HG03457 (cell line): ENCODE measurements around the gene SPP2.

ENCODE experiments used
- ATAC-seq: cut with Tn5 transposase; IDR thresholded peaks from one replicate; pipeline ENCODE4 v1.9.1; 2021; ENCODE audit warnings: moderate number of reproducible peaks; ENCODE audit not compliant: unreplicated experiment

Gene SPP2, protein sequence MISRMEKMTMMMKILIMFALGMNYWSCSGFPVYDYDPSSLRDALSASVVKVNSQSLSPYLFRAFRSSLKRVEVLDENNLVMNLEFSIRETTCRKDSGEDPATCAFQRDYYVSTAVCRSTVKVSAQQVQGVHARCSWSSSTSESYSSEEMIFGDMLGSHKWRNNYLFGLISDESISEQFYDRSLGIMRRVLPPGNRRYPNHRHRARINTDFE

GRCh38 chr2:234050455-234051135, at the start of gene SPP2:
SPP2 (plus strand) TSS chr2:234050702; CDS start chr2:234050787, 85 bp downstream.
- no peak for ATAC-seq

- no peak for ATAC-seq
These were observed 48.9 kb upstream of the SPP2 start for GRCh38 chr2:234001380-234002160.

- ATAC-seq: no peak
These were observed 48.2 kb upstream of the SPP2 start for GRCh38 chr2:234002281-234002680.

DNA sequence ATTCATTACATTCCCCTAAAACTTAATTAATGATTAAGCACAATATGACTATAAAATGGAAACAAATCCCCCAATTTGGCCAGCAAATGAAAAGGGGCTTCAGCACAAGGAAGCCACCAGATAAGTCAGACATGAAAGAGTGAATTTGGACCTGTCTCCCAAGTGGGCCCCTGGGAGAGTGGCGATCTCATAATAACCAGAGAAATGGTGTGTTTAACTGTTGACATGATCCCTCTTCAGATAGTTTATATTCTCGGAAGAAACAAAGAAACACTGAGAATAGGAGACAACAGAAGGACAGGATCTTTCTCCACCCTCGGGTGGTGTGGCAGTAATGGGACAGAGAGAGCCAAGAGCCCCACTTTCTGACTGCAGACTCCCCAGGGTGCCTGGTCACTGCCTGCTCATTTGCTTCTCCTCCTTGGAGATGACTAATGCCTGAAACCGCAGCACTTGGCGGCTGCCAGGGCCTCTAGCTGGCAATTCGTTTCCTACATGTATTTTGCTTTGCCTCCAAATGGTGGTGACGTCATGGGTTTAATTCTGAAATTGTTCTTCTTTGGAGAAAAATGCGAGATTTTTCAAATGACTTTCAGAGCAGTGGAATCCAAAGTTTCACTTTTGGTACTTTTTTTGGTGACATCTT, 46.4 kb upstream of the SPP2 start:
- ATAC-seq: no peak

- no peak for ATAC-seq
These were observed 45.4 kb upstream of the SPP2 start for GRCh38 chr2:234005126-234005525.

GRCh38 chr2:234006501-234006900, 44.0 kb upstream of the SPP2 start:
- ATAC-seq: no peak

- no peak for ATAC-seq
These were observed 36.1 kb upstream of the SPP2 start for GRCh38 chr2:234014427-234014826.

- no peak for ATAC-seq
These were observed 34.6 kb upstream of the SPP2 start for GRCh38 chr2:234015861-234016260.

DNA sequence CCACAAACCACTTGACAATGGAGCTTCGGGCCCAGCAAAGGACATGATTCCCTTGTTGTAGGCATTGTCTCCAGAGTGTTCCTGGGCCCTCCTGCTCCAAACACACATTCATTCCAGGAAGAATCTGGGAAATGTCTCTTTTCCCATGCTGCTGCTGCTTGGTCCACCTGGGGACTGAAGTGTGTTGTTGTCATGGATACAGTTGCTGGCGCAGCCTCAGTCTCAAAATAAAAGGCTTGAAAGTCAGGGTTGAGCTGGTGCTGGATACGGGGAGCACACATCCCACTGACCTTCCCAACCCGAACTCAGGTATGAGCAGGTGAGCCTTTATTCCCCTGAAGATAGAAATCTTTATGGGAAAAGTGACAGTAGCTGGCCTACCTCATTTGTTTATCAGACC, 30.6 kb upstream of the SPP2 start:
- no peak for ATAC-seq

GRCh38 chr2:234020332-234020731, 30.2 kb upstream of the SPP2 start:
- ATAC-seq: no peak

GRCh38 chr2:234022424-234022823, 28.1 kb upstream of the SPP2 start:
- ATAC-seq: no peak

- no peak for ATAC-seq
These were observed 26.2 kb upstream of the SPP2 start for GRCh38 chr2:234024304-234024703.

DNA sequence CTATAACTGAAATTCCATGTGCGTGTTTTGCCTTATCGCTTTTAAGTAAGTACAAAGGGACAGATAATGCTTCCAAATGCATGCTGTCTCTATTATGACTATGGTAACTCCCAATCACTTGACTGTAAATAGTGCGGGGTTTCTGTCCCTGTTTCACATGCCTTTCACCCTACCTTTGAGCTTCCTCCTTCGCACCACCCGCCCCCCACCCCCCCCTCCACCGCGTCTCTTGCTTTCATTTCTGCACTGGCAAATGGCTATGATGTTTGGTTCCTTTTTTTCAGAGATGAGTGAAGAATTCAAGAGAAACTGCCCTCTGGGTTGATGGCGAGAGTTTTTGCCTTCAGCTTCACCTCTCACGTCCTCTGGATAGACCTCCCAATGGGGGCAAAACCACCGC, 25.0 kb upstream of the SPP2 start:
- ATAC-seq: no peak

GRCh38 chr2:234025891-234026401, 24.6 kb upstream of the SPP2 start:
- ATAC-seq: no peak

DNA sequence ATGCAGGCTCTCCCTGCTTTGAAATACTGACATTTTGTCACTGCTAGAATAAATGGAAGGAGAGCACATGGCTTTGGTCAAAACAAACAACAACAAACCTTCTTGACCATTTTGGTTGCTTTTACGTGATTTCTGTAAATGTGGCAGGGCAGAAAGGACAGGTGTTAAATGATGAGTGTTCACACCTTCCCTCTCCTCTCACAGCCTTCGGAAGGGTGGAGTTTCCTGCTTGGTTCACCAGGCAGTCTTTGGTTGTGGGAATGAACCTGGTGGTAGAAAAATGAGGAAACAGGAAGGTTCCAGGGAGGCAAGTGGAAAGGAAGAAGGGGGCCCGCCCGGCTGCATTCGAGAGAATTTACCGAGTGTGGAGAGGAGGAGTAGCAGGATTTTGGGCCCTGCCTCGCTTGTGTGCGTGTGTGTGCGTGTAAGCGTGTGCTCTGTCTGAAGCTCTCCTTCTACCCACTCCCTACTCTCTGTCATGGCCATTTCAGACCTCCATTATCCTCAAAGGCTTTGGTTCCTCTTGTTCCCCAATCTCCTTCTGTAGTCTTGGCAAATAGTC, 23.7 kb upstream of the SPP2 start:
- no peak for ATAC-seq

DNA sequence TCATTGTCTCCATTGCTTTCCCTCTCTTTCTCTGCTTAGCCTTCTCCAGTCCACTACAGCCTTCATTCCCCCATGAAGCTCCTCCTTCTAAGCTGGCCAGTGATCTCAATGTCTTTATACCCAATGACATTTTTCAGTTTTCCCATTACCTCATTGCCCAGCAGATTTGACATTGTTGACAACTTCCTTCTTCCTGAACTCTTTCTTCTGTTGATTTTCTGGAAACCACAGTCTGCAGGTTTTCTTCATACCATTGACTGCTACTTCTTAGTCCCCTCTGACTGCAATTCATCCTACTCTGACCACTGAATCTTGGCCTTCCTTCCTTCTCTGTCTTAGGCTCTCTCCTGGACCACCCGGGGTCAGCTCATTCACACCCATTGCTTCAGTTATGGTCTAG, 22.9 kb upstream of the SPP2 start:
- ATAC-seq: no peak

GRCh38 chr2:234029150-234029733, 21.3 kb upstream of the SPP2 start:
- ATAC-seq: no peak

- no peak for ATAC-seq
These were observed 19.3 kb upstream of the SPP2 start for GRCh38 chr2:234031207-234031606.

DNA sequence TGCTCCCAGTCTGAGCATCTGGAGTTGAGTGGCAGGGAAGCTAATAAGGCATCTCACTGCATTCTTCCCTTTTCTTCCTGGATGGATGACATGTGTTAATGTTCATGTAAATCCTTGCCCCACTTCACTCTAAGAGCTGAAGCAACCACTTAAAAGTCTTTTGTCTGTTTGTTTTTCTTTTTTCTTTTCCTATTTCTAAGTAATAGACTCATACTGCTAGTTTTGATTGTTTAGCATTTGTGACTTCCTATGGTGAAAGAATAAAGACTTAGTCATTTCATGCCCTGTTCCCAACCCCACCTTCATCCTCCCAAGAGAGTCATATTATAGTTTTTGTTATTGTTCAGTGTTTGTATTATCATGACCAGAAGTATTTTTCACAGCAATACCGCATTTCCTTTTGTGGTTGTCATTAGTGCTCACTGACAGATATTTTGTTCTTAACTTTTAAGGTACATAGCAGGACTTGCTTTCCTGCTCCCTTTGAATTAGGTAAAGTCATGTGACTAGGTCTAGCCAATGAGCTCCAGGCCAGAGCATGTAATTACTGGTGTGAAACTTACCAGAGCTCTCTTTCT, 18.1 kb upstream of the SPP2 start:
- ATAC-seq: no peak

GRCh38 chr2:234033174-234033573, 17.3 kb upstream of the SPP2 start:
- no peak for ATAC-seq
